Measurements from ENCODE around the gene CD8B.
"Not testable (repeated sequence)": the region's sequence is repeated elsewhere in the genome, so short reads cannot be mapped to it uniquely, and the experiment has no call there.

DNA sequence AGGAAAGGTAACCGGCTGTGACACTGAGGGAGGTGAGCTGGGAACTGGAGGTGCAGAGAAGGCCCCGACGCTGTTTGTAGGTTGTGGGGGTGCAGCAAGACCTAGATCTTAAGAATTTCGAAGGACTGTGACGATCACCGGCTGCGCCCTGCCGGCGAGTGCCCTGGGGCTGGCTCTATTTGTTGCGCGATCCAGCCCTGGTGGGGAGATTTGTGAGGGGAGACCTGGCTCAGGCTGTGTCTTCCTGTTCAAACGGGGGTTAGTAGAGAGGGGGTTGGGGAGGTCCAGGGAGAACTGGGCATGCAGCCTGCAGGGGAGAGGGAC, 656 bp upstream of the CD8B start:
- TF ChIP-seq POLR2A, POLR2AphosphoS5 (IDR thresholded peaks at IDR 0.05; ENCODE audit: low read depth, low read length): not testable (repeated sequence)

Measured in GM12891 (cell line).